ENCODE results near the gene LRBA. TPM values are rescaled to one million over a fixed set of nuclear protein-coding genes. Genes with fewer than 3 reads are reported as not detected.

LRBA gene
- total and polyA plus RNA-seq, 2 of the 4 experiments (the other 2 are of a cell fraction) = 10.2 to 51.6 TPM

GRCh38 chr4:150232029-150232428, 783.1 kb downstream of the LRBA start:
- peak overlapping the region; percentile 95; the same call in 1 of the 2 replicates for H4K5ac ChIP-seq (ENCODE audit: low read depth, low read length)
- H2AK5ac ChIP-seq (ENCODE audit: low read depth, low read length) = peak overlapping the region; percentile 94
- peak overlapping the region; percentile 84; the same call in 1 of the 2 replicates for H3K23ac ChIP-seq (ENCODE audit: low read depth, low read length)
- H3K56ac ChIP-seq (ENCODE audit: extremely low read depth, insufficient read depth, low read length) = peak overlapping the region; percentile 56; the same call in 1 of the 2 replicates
- POLR2A ChIA-PET (ENCODE audit: unreplicated experiment) = no interaction called here
- no peak for ATAC-seq (ENCODE audit: low read depth)
- H3K4me1 ChIP-seq (ENCODE audit: control insufficient read depth, insufficient read depth, low read length) = peaks cover 42% of the 10 kb centered on the region
- H2BK20ac ChIP-seq (ENCODE audit: low read depth, low read length) = peak overlapping the region; percentile 90
- intact Hi-C loops (cut with micrococcal nuclease) = no loop called here
- H3K4ac ChIP-seq (ENCODE audit: low read depth, low read length) = peak overlapping the region; percentile 88
- H3K4me3 ChIP-seq (ENCODE audit: insufficient read depth, low read depth, low read length) = no peak overlapping the region
- H2BK15ac ChIP-seq (ENCODE audit: low read depth, low read length) = peak overlapping the region; percentile 71
- no peak overlapping the region for H3K4me2 ChIP-seq (ENCODE audit: low read depth, low read length)
- TF ChIP-seq POLR2A (IDR thresholded peaks at IDR 0.05; ENCODE audit: low read depth, low read length) (no peak), RCOR1 (IDR thresholded peaks at IDR 0.05; ENCODE audit: insufficient replicate concordance, low read length) (no peak), CTCF (conservative IDR thresholded peaks at IDR 0.05; ENCODE audit: low read depth, low read length) (no peak), MAFK (IDR thresholded peaks at IDR 0.05; ENCODE audit: low read depth, low read length) (no peak), USF2 (IDR thresholded peaks at IDR 0.05; ENCODE audit: low read depth, low read length) (no peak), CHD1 (IDR thresholded peaks at IDR 0.05; ENCODE audit: low read depth, low read length) (no peak), RAD21 (IDR thresholded peaks at IDR 0.05; ENCODE audit: low read length) (no peak), SMC3 (IDR thresholded peaks at IDR 0.05; ENCODE audit: low read depth, low read length) (no peak), MAZ (IDR thresholded peaks at IDR 0.05; ENCODE audit: borderline replicate concordance, low read depth, low read length) (no peak), MXI1 (IDR thresholded peaks at IDR 0.05; ENCODE audit: borderline replicate concordance, low read depth, low read length) (no peak)
- peak overlapping the region; percentile 93 for H4K91ac ChIP-seq (ENCODE audit: insufficient read depth, low read depth, low read length)
- no peaks in the 10 kb centered on the region for H3K27me3 ChIP-seq (ENCODE audit: control insufficient read depth, insufficient read depth, low read length)
- H3K79me1 ChIP-seq (ENCODE audit: low read depth in 1 of 2, low read length in 2 of 2) = peaks cover 23 to 55% of the 10 kb centered on the region in 2 experiments
- H2AFZ ChIP-seq (replicated peaks; ENCODE audit: low read length, poor library complexity) = no peak overlapping the region
- H3K18ac ChIP-seq (ENCODE audit: low read depth, low read length) = peak overlapping the region; percentile 86; the same call in 1 of the 2 replicates
- peak overlapping the region; percentile 88 for H2BK120ac ChIP-seq (ENCODE audit: low read depth, low read length)
- H3K9ac ChIP-seq (ENCODE audit: low read depth, low read length) = peak overlapping the region; percentile 6; the same call in 1 of the 2 replicates
- CTCF ChIA-PET = interaction anchor here (0.6 to 2.1 kb wide), 2 partner anchors 11 to 119 kb away, joined by 4 to 11 read pairs; no protein-coding TSS in a partner anchor
- H3K36me3 ChIP-seq (ENCODE audit: control insufficient read depth, insufficient read depth, low read length) = peaks cover 4% of the 10 kb centered on the region; the same call in 1 of the 2 replicates
- H3K14ac ChIP-seq (replicated peaks; ENCODE audit: low read depth, low read length) = peak overlapping the region; percentile 84
- peak overlapping the region; percentile 56 to 87 for H4K8ac ChIP-seq (ENCODE audit: low read depth in 2 of 2, low read length in 2 of 2)
- H3K9me3 ChIP-seq (ENCODE audit: control insufficient read depth, insufficient read depth, low read length) = no peaks in the 10 kb centered on the region
- in situ Hi-C loops (cut with MboI; ENCODE audit: low sequenced_read_pairs) = no loop called here
- H4K20me1 ChIP-seq (ENCODE audit: insufficient read depth, low read length) = no peaks in the 10 kb centered on the region
- H2BK5ac ChIP-seq (ENCODE audit: low read depth, low read length, poor library complexity, severe bottlenecking) = peak overlapping the region; percentile 100
- peak overlapping the region; percentile 53 for H3K27ac ChIP-seq (ENCODE audit: insufficient read depth, low read length)
- no CpG with 5 or more reads among the region's 6 CpGs for WGBS, 2 experiments (ENCODE audit: extremely low coverage in 2 of 2, insufficient read length in 1 of 2)
- H3K9me1 ChIP-seq (ENCODE audit: insufficient read depth, low read length) = peaks cover 30% of the 10 kb centered on the region
- peak overlapping the region; percentile 45 for H2AK9ac ChIP-seq (replicated peaks; ENCODE audit: low read depth, low read length, poor library complexity)
- dilution Hi-C loops (cut with HindIII; ENCODE audit: low sequenced_read_pairs, unreplicated experiment) = no loop called here
- BruUV-seq (replicated peaks) = no TSS peak
- DNase-seq = no peak
